RWPE1 (cell line): ENCODE data around the gene FOXRED2.
A peak's percentile ranks its signal among the peaks of the same experiment; 100 is the strongest.

Experiments used
- CTCF ChIA-PET: fragments of 350-600 bp; sonication (Branson Sonifier 250); formaldehyde crosslinking; extraction: SDS; loops from one replicate; lab custom pipeline; 2021; lab: Yijun Ruan, JAX
- POLR2A ChIA-PET: fragments of 400-600 bp; formaldehyde crosslinking; extraction: SDS; loops from one replicate; lab custom pipeline; 2020; ENCODE audit warnings: antibody characterized with exemption; ENCODE audit not compliant: low non-redundant PET; lab: Yijun Ruan, JAX
- DNase-seq: peaks from one replicate; pipeline ENCODE4 v3.0.0; 2012; ENCODE audit warnings: low spot score
- H3K27ac ChIP-seq: fragments of 450-650 bp; 2 replicates; pipeline ENCODE4 v1.5.1; 2017
- TF ChIP-seq, protein P1 (sequence below): fragments of 450-650 bp; conservative IDR thresholded peaks from 2 replicates; pipeline ENCODE4 v1.5.1; 2017; ENCODE audit warnings: low read depth, mild to moderate bottlenecking

FOXRED2 gene

DNA sequence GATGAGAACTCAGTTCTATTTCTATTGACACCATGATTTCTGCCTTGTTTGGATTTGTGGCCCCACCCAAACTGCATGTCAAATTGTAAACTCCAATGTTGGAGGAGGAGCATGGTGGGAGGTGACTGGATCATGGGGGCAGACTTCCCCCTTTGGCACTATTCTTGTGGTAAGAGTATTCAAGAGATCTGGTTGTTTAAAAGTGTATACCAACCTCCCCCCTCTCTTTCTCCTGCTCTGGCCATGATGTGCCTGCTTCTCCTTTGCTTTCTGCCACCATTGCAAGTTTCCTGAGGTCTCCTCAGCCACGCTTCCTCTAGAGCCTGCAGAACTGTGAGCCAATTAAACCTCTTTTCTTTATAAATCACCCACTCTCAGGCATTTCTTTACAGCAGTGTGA lies 7.9 kb upstream of the FOXRED2 start:
- TF ChIP-seq, protein P1, sequence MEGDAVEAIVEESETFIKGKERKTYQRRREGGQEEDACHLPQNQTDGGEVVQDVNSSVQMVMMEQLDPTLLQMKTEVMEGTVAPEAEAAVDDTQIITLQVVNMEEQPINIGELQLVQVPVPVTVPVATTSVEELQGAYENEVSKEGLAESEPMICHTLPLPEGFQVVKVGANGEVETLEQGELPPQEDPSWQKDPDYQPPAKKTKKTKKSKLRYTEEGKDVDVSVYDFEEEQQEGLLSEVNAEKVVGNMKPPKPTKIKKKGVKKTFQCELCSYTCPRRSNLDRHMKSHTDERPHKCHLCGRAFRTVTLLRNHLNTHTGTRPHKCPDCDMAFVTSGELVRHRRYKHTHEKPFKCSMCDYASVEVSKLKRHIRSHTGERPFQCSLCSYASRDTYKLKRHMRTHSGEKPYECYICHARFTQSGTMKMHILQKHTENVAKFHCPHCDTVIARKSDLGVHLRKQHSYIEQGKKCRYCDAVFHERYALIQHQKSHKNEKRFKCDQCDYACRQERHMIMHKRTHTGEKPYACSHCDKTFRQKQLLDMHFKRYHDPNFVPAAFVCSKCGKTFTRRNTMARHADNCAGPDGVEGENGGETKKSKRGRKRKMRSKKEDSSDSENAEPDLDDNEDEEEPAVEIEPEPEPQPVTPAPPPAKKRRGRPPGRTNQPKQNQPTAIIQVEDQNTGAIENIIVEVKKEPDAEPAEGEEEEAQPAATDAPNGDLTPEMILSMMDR = no peak
- no peak overlapping the region for H3K27ac ChIP-seq
- CTCF ChIA-PET = no interaction called here
- no peak for DNase-seq
- POLR2A ChIA-PET = no interaction called here

DNA sequence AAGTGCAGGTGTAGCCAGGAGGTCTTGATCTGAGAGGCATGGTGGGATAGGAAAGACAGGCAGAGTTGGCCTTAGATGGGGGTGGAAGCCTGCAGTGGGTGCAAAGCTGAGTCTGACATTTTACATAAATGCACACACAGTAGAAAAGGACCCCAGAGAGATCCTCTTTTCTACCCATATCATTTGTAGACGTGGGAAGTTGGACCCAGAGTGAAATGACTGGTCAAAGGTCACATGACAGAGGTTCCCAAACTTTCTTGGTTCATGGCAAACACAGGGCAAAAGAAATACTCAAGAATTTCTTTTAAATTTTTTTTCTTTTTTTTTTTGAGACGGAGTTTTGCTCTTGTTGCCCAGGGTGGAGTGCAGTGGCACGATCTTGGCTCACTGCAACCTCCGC lies 6.2 kb upstream of the FOXRED2 start:
- CTCF ChIA-PET = no interaction called here
- DNase-seq = no peak
- no peak overlapping the region for H3K27ac ChIP-seq
- POLR2A ChIA-PET = no interaction called here
- TF ChIP-seq, protein P1 = no peak

DNA sequence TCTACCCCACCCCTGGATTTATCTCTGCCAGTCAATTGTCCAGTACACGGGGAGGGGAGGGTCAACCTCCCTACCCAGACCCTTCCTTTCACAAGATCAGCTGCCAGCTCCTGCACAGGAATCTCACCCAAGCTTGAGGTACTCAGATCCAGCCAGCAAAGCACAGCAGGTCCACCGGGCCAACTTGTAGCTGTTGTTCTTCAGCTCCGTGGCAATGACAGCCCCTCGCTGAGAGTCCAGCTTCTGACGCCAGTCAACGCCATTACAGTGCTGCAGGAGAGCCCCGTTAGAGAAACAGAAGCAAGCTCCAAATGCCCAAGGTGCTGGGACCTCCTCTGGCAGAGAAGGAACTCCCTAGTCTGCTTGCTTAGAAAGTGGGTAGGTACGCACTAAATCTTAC lies 5.5 kb upstream of the FOXRED2 start:
- TF ChIP-seq, protein P1 = no peak
- CTCF ChIA-PET = no interaction called here
- POLR2A ChIA-PET = no interaction called here
- peak overlapping the region; percentile 41; the same call in 1 of the 2 replicates for H3K27ac ChIP-seq
- DNase-seq = no peak

DNA sequence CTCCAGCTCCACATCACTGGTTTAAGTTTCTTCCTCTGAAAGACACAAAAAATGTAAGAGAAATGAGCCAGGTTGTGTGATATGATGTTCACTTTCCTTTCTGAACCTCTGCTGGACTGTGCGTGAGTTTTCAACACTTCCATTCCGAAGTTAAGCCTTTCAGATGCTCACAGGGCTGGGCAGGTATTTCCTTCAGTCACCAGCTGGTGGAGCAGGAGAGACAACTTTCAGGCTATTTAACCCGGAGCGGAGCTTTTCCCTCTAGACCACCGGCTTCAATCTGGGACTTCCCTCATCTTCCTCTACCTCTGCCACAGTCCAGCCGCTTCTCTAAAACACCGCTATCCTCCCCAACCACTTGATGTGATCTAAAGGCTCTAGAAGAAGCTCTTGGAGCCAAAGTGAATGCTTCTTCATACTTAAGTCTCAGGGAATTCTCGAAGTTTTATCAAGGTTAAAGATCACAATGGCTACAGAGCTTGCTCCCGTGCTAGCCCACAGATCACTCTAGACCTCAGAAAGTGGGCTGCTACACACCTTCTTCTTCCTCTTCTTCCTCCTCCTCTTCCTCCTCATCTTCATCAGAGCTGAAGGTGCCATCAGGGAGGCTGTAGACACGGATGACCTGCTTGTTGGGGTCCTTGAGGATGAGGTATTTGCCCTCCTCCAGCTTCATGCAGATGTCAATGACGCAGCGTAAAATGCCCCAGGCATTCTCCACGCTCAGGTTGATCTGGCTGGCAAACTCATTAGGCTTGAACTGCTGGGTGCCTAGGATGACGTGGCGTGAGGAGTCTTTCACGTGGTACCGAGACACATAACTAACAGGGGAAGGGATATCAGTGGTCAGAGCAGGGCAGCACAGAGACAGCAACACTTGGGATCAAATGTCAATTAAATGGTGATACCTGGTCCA lies 4.4 kb upstream of the FOXRED2 start:
- ChIA-PET CTCF (interaction anchor here (0.6 to 1.1 kb wide), 4 partner anchors 22 to 1024 kb away, joined by 3 to 7 read pairs (median 3); no protein-coding TSS in a partner anchor), POLR2A (interaction anchor here (0.6 kb wide), 1 partner anchor 10 kb away, joined by 5 read pairs; no protein-coding TSS in a partner anchor)
- TF ChIP-seq, protein P1 = peak; percentile 66
- peak; percentile 30 for DNase-seq
- peak overlapping the region; percentile 41 for H3K27ac ChIP-seq

DNA sequence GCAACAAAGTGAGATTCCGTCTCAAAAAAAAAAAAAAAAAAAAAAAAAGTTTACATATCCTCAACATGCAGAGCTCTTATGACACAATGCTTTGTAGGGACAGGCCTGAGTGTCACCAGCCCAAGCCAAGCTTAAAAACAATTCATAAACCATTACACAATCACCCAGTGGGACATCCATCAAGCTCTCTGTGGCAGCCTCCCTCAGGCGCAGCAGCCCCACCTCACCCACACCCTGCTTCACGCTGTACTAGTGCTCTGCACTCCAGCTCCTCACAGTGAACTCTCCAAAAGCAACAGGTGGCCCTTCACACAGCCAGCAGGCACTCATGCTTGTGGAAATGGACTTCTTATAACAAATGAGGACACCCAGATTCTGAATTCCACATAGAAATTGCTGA lies 3.5 kb upstream of the FOXRED2 start:
- no peak for DNase-seq
- TF ChIP-seq, protein P1 = no peak
- ChIA-PET POLR2A (interaction anchor here (0.6 kb wide), 1 partner anchor 10 kb away, joined by 5 read pairs; no protein-coding TSS in a partner anchor), CTCF (interaction anchor here (0.6 to 1.1 kb wide), 3 partner anchors 21 to 121 kb away, joined by 3 to 7 read pairs (median 3); no protein-coding TSS in a partner anchor)
- peak overlapping the region; percentile 49 for H3K27ac ChIP-seq

DNA sequence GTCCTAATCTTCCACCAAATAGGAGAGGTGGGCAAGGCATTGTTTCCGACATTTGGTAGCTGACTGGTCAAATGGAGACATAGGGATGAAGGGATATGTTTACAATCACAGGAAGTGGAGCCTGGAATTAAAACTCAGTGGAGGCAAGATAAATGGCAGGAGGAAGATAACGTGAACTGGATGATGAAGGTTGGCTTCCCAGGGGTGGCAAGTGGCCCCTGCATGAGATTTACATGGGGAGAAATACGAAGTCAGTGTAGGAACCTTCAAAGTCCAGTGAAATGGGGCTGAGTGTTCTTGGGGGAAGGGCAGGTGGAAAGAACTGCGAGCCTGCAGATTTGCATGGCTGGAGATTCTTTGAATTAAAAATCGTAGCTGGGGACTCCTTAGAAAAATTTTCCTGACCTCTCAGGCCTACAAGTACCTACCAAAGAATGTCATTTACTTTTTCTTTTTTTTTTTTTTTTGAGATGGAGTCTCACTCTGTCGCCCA lies 724 bp upstream of the FOXRED2 start:
- no peak for DNase-seq
- TF ChIP-seq, protein P1 = no peak
- POLR2A ChIA-PET = interaction anchor here (0.7 kb wide), 1 partner anchor 30 kb away, joined by 5 read pairs; no protein-coding TSS in a partner anchor
- peak overlapping the region; percentile 82 for H3K27ac ChIP-seq
- CTCF ChIA-PET = no interaction called here
